RWPE2 (cell line): ENCODE data around the gene OR52B4.
"Not testable (repeated sequence)": the region's sequence is repeated elsewhere in the genome, so short reads cannot be mapped to it uniquely, and the experiment has no call there.

Experiments
- ATAC-seq: fragments of 200-7000 bp; cut with Tn5 transposase; 3 replicates; pipeline ENCODE4 v1.9.1; 2021; ENCODE audit warnings: low read depth
- DNase-seq: peaks from one replicate; pipeline ENCODE4 v3.0.0-alpha.2; 2020; ENCODE audit warnings: low spot score
- H3K27ac ChIP-seq: fragments of 450-650 bp; 2 replicates; pipeline ENCODE4 v1.5.1; 2017; ENCODE audit warnings: mild to moderate bottlenecking; ENCODE audit not compliant: poor library complexity, severe bottlenecking
- H3K27me3 ChIP-seq: fragments of 250-450 bp; sonication (Bioruptor Pico); 2 replicates; pipeline ENCODE4 v1.5.1; 2021; ENCODE audit warnings: mild to moderate bottlenecking, moderate library complexity; ENCODE audit not compliant: insufficient read depth, poor library complexity, severe bottlenecking
- H3K36me3 ChIP-seq: fragments of 250-450 bp; sonication (Bioruptor Pico); 2 replicates; pipeline ENCODE4 v1.5.1; 2020; ENCODE audit warnings: low read depth, mild to moderate bottlenecking, moderate library complexity
- H3K4me1 ChIP-seq: fragments of 250-450 bp; sonication (Bioruptor Pico); 2 replicates; pipeline ENCODE4 v1.5.1; 2021; ENCODE audit warnings: mild to moderate bottlenecking, moderate library complexity; ENCODE audit not compliant: insufficient read depth, poor library complexity, severe bottlenecking
- H3K4me3 ChIP-seq: fragments of 250-450 bp; sonication (Bioruptor Pico); 2 replicates; pipeline ENCODE4 v1.5.1; 2021; ENCODE audit warnings: mild to moderate bottlenecking, moderate library complexity; ENCODE audit not compliant: severe bottlenecking
- H3K9me3 ChIP-seq: fragments of 250-450 bp; sonication (Bioruptor Pico); 2 replicates; pipeline ENCODE4 v1.5.1; 2021; ENCODE audit warnings: mild to moderate bottlenecking, moderate library complexity; ENCODE audit not compliant: severe bottlenecking
- CTCF ChIP-seq: fragments of 450-650 bp; IDR thresholded peaks from one replicate; pipeline ENCODE4 v1.5.1; 2017; ENCODE audit warnings: mild to moderate bottlenecking, moderate library complexity; ENCODE audit not compliant: poor library complexity, severe bottlenecking

Gene OR52B4

GRCh38 chr11:4375431-4376140 is 7.4 kb upstream of the OR52B4 start:
- H3K36me3 ChIP-seq: no peaks in the 10 kb centered on the region
- no peak for ATAC-seq

GRCh38 chr11:4370166-4370565 is 2.0 kb upstream of the OR52B4 start:
- DNase-seq: no peak
- no peaks in the 10 kb centered on the region for H3K9me3 ChIP-seq
- TF ChIP-seq CTCF: no peak
- no peaks in the 10 kb centered on the region for H3K4me1 ChIP-seq
- H3K27me3 ChIP-seq: no peaks in the 10 kb centered on the region
- no peak overlapping the region for H3K4me3 ChIP-seq
- no peak overlapping the region for H3K27ac ChIP-seq
- no peaks in the 10 kb centered on the region for H3K36me3 ChIP-seq
- ATAC-seq: no peak

More at GRCh38 chr11:4375431-4376140, 7.4 kb upstream of the OR52B4 start:
- Histone ChIP-seq H3K4me3 (no peak overlapping the region), H3K4me1 (no peaks in the 10 kb centered on the region), H3K9me3 (no peaks in the 10 kb centered on the region), H3K27me3 (no peaks in the 10 kb centered on the region), H3K27ac (no peak overlapping the region)
- no peak for DNase-seq
- TF ChIP-seq CTCF: no peak

GRCh38 chr11:4348142-4348541 is 20.0 kb downstream of the OR52B4 start:
- H3K36me3 ChIP-seq: not testable (repeated sequence)

GRCh38 chr11:4345366-4345765 is 22.8 kb downstream of the OR52B4 start:
- not testable (repeated sequence) for H3K27me3 ChIP-seq, DNase-seq, H3K27ac ChIP-seq, H3K4me3 ChIP-seq, H3K4me1 ChIP-seq, H3K9me3 ChIP-seq, H3K36me3 ChIP-seq, ATAC-seq

More at GRCh38 chr11:4348142-4348541, 20.0 kb downstream of the OR52B4 start:
- not testable (repeated sequence) for ATAC-seq, H3K4me1 ChIP-seq, H3K9me3 ChIP-seq, H3K27me3 ChIP-seq, DNase-seq, H3K4me3 ChIP-seq, H3K27ac ChIP-seq

GRCh38 chr11:4334356-4334755 is 33.8 kb downstream of the OR52B4 start:
- not testable (repeated sequence) for H3K27ac ChIP-seq, H3K4me1 ChIP-seq, ATAC-seq, H3K9me3 ChIP-seq, DNase-seq, H3K4me3 ChIP-seq, H3K27me3 ChIP-seq, H3K36me3 ChIP-seq
